CD4-positive, alpha-beta T cell (primary cell): ENCODE data around the gene PAPPA. TPM values are rescaled to one million over a fixed set of nuclear protein-coding genes. Genes with fewer than 3 reads are reported as not detected.

ENCODE experiments used
- ATAC-seq: fragments of 200-7000 bp; cut with Tn5 transposase; one replicate; pipeline ENCODE4 v1.10.0; 2022; ENCODE audit warnings: mild to moderate bottlenecking; ENCODE audit not compliant: poor library complexity
- CTCF ChIA-PET: fragments of 350-600 bp; sonication (Branson Sonifier 250); formaldehyde crosslinking; loops from one replicate; lab custom pipeline; 2021; ENCODE audit warnings: antibody characterized with exemption, inconsistent platforms; lab: Charles Lee
- POLR2A ChIA-PET: fragments of 350-600 bp; sonication (Branson Sonifier 250); formaldehyde crosslinking; loops from one replicate; lab custom pipeline; 2021; ENCODE audit warnings: antibody characterized with exemption, inconsistent platforms; lab: Charles Lee
- DNase-seq, 14 experiments: peaks; one replicate each; pipeline ENCODE4 v3.0.0-alpha.2; 2013 to 2020; ENCODE audit warnings: mixed read lengths in 2 of 14
- H3K27ac ChIP-seq, 2 donors: one replicate each; pipeline versions ENCODE4 v1.5.1 to v1.7.0; 2013; ENCODE audit warnings: low read length in 2 of 2, low read depth in 1 of 2, mild to moderate bottlenecking in 1 of 2
- H3K27me3 ChIP-seq, 2 experiments: 1 replicate in 1 of 2; 2 replicates in 1 of 2; pipeline versions ENCODE4 v1.6.1 to v1.7.0; 2013; ENCODE audit warnings: low read length in 2 of 2, control low read depth in 1 of 2, mild to moderate bottlenecking in 1 of 2, moderate library complexity in 1 of 2; ENCODE audit not compliant: insufficient read depth in 2 of 2, control insufficient read depth in 1 of 2
- H3K36me3 ChIP-seq: one replicate; pipeline ENCODE4 v1.6.1; 2013; ENCODE audit warnings: low read length, control low read depth; ENCODE audit not compliant: insufficient read depth
- H3K4me1 ChIP-seq: one replicate; pipeline ENCODE4 v1.6.1; 2013; ENCODE audit warnings: low read length, control low read depth; ENCODE audit not compliant: insufficient read depth
- H3K4me3 ChIP-seq: one replicate; pipeline ENCODE4 v1.5.1; 2013; ENCODE audit warnings: mild to moderate bottlenecking, low read length, moderate library complexity
- H3K9me3 ChIP-seq, 2 experiments: 1 replicate in 1 of 2; 2 replicates in 1 of 2; pipeline versions ENCODE4 v1.6.1 to v1.7.0; 2013; ENCODE audit warnings: low read length in 2 of 2, mild to moderate bottlenecking in 2 of 2, control low read depth in 1 of 2, moderate library complexity in 1 of 2; ENCODE audit not compliant: control insufficient read depth in 1 of 2, insufficient read depth in 1 of 2
- H3K27ac Mint-ChIP-seq: one replicate; pipeline ENCODE4 v1.8.0; 2020; ENCODE audit warnings: mixed read lengths
- H3K27me3 Mint-ChIP-seq: one replicate; pipeline ENCODE4 v1.8.0; 2021; ENCODE audit warnings: mixed read lengths
- H3K36me3 Mint-ChIP-seq: one replicate; pipeline ENCODE4 v1.8.0; 2021; ENCODE audit warnings: low read depth, mixed read lengths
- H3K4me1 Mint-ChIP-seq: one replicate; pipeline ENCODE4 v1.8.0; 2021; ENCODE audit warnings: low read depth, mixed read lengths
- H3K4me3 Mint-ChIP-seq: one replicate; pipeline ENCODE4 v1.8.0; 2020; ENCODE audit warnings: mild to moderate bottlenecking, mixed read lengths
- H3K9me3 Mint-ChIP-seq: one replicate; pipeline ENCODE4 v1.8.0; 2020; ENCODE audit warnings: mixed read lengths
- CTCF ChIP-seq: fragments of 200-600 bp; IDR thresholded peaks from one replicate; pipeline ENCODE4 v1.8.0; 2022; ENCODE audit warnings: antibody characterized with exemption, mild to moderate bottlenecking
- intact Hi-C, 2 experiments: fragments of 100-400 bp; cut with DNase I in 1 of 2; cut with micrococcal nuclease in 1 of 2; formaldehyde crosslinking; loops; one replicate each; pipeline versions ENCODE4 v1.15.1 to v1.9.0; 2023 to 2025; cut with DNase I, micrococcal nuclease
- total RNA-seq, 174 experiments: library from RNA in 2 of 174; stranded (reverse) in 2 of 174; gene quantifications; one replicate each; pipeline ENCODE4 v1.2.3 and lab custom pipeline; 2021 to 2026

PAPPA gene
- total RNA-seq, 2 experiments from 2014 or later, result 0.03 TPM; not detected in 1

GRCh38 chr9:116204252-116204882, 50.8 kb downstream of the PAPPA start:
- Histone ChIP-seq H3K27ac (no peak overlapping the region), H3K9me3 (no peaks in the 10 kb centered on the region), H3K27me3 (peaks cover 0 to 3% of the 10 kb centered on the region in 2 experiments), H3K36me3 (no peaks in the 10 kb centered on the region), H3K4me3 (no peak overlapping the region), H3K4me1 (no peaks in the 10 kb centered on the region)
- H3K4me1 Mint-ChIP-seq, result no peaks in the 10 kb centered on the region
- H3K36me3 Mint-ChIP-seq, result no peaks in the 10 kb centered on the region
- no peak overlapping the region for H3K27ac Mint-ChIP-seq
- no peak for ATAC-seq
- no peak for TF ChIP-seq CTCF
- ChIA-PET POLR2A (no interaction called here), CTCF (no interaction called here)
- H3K4me3 Mint-ChIP-seq, result no peak overlapping the region
- no peaks in the 10 kb centered on the region for H3K27me3 Mint-ChIP-seq
- H3K9me3 Mint-ChIP-seq, result peaks cover 2% of the 10 kb centered on the region
- intact Hi-C loops, result no loop called here
- DNase-seq, result no peak

- ChIA-PET POLR2A (no interaction called here), CTCF (no interaction called here)
- intact Hi-C loops, result no loop called here
- peaks cover 2% of the 10 kb centered on the region for H3K9me3 Mint-ChIP-seq
- no peaks in the 10 kb centered on the region for H3K36me3 ChIP-seq
- no peaks in the 10 kb centered on the region for H3K4me1 Mint-ChIP-seq
- no peak overlapping the region for H3K4me3 ChIP-seq
- H3K27me3 ChIP-seq, result no peaks in the 10 kb centered on the region
- H3K36me3 Mint-ChIP-seq, result no peaks in the 10 kb centered on the region
- no peak for ATAC-seq
- H3K27me3 Mint-ChIP-seq, result no peaks in the 10 kb centered on the region
- no peaks in the 10 kb centered on the region for H3K4me1 ChIP-seq
- TF ChIP-seq CTCF, result no peak
- no peak overlapping the region for H3K27ac ChIP-seq
- DNase-seq, result no peak
- H3K4me3 Mint-ChIP-seq, result no peak overlapping the region
- no peaks in the 10 kb centered on the region for H3K9me3 ChIP-seq
- H3K27ac Mint-ChIP-seq, result no peak overlapping the region
Observed at GRCh38 chr9:116207371-116208111, 54.0 kb downstream of the PAPPA start.

- Mint-ChIP-seq H3K27ac (no peak overlapping the region), H3K4me1 (no peaks in the 10 kb centered on the region), H3K9me3 (peaks cover 2% of the 10 kb centered on the region), H3K4me3 (no peak overlapping the region), H3K36me3 (no peaks in the 10 kb centered on the region), H3K27me3 (no peaks in the 10 kb centered on the region)
- CTCF ChIA-PET, result no interaction called here
- intact Hi-C loops, result no loop called here
- H3K27me3 ChIP-seq, result no peaks in the 10 kb centered on the region
- no peak for TF ChIP-seq CTCF
- H3K4me3 ChIP-seq, result no peak overlapping the region
- DNase-seq (no peak), ATAC-seq (no peak)
- POLR2A ChIA-PET, result no interaction called here
- no peaks in the 10 kb centered on the region for H3K4me1 ChIP-seq
- H3K27ac ChIP-seq, result no peak overlapping the region
- no peaks in the 10 kb centered on the region for H3K36me3 ChIP-seq
- H3K9me3 ChIP-seq, result no peaks in the 10 kb centered on the region
Observed at GRCh38 chr9:116208417-116209232, 55.0 kb downstream of the PAPPA start.
